Right cardiac atrium (tissue), 5 donors: Measurements from ENCODE around the gene IGFL3. TPM values are rescaled to one million over a fixed set of nuclear protein-coding genes. Genes with fewer than 3 reads are reported as not detected.
"Not testable (repeated sequence)": the region's sequence is repeated elsewhere in the genome, so short reads cannot be mapped to it uniquely, and the experiment has no call there.

ENCODE experiments used
- ATAC-seq, 2 donors: fragments of 200-7000 bp; cut with Tn5 transposase; one replicate each; pipeline versions ENCODE4 v1.8.0 to v1.9.1; 2020; ENCODE audit warnings: moderate library complexity in 2 of 2, mild to moderate bottlenecking in 1 of 2
- DNase-seq, 3 donors: peaks; one replicate each; pipeline ENCODE4 v3.0.0-alpha.2; 2020
- H3K27ac ChIP-seq: one replicate; pipeline ENCODE4 v1.5.1; 2013; ENCODE audit warnings: mild to moderate bottlenecking, low read length, control low read depth, moderate library complexity
- H3K27me3 ChIP-seq: one replicate; pipeline ENCODE4 v1.6.1; 2013; ENCODE audit not compliant: control insufficient read depth, insufficient read depth
- H3K4me1 ChIP-seq: one replicate; pipeline ENCODE4 v1.6.1; 2013; ENCODE audit warnings: low read length; ENCODE audit not compliant: control insufficient read depth, insufficient read depth
- H3K4me3 ChIP-seq: one replicate; pipeline ENCODE4 v1.5.1; 2013; ENCODE audit warnings: low read length, control low read depth
- H3K9me3 ChIP-seq: one replicate; pipeline ENCODE4 v1.6.1; 2013; ENCODE audit warnings: low read length; ENCODE audit not compliant: control insufficient read depth
- WGBS: extraction: QIAGEN DNeasy Blood & Tissue Kit; methylation state at CpG from one replicate; pipeline ENCODE4 v1.1.7; 2013; 5-methylcytosine and 5-hydroxymethylcytosine counted together
- intact Hi-C, 4 donors: fragments of 100-400 bp; cut with DNase I; formaldehyde crosslinking; loops; one replicate each; pipeline versions ENCODE4 v1.11.0 to v1.14.0; 2022 to 2023
- polyA plus RNA-seq: library from polyadenylated mRNA; stranded (reverse); fragments of 200-250 nt; gene quantifications from one replicate; pipeline ENCODE4 v1.2.3, GENCODE V29; 2013
- total RNA-seq, 4 donors: library from RNA; stranded (reverse); fragmentation: NEBNext Ultra II Directional; extraction: Animal tissue kit (Norgen Biotek cat#: 25700); gene quantifications; one replicate each; pipeline ENCODE4 v1.2.1, GENCODE V29; 2021
- donor health status: healthy with polysubstance abuse.
- donor health status: DM: no; HTN: yes; CAD: no.
- donor health status: DM: no; HTN: no; CAD: no.
- donor health status: DM: no; HTN: yes; CAD: no; lungs with severe emphysema.
- donor health status: DM: yes; HTN: yes; CAD: no.

IGFL3 gene
- total and polyA plus RNA-seq, 5 donors, result not detected

GRCh38 chr19:46089432-46089831, 35.1 kb downstream of the IGFL3 start:
- intact Hi-C loops, result loop anchor here in 1 of 4 donors (10.0 kb wide), 1 partner anchor 175 kb away; no protein-coding TSS in a partner anchor
- peaks cover 2% of the 10 kb centered on the region for H3K9me3 ChIP-seq
- ATAC-seq (no peak), DNase-seq (no peak)
- 98% methylated on average over 1 of the region's 1 CpG for WGBS
- H3K27ac ChIP-seq, result no peak overlapping the region
- no peak overlapping the region for H3K4me3 ChIP-seq
- H3K4me1 ChIP-seq, result no peaks in the 10 kb centered on the region
- no peaks in the 10 kb centered on the region for H3K27me3 ChIP-seq

- peaks cover 2% of the 10 kb centered on the region for H3K9me3 ChIP-seq
- 91% methylated on average over 2 of the region's 2 CpGs for WGBS
- DNase-seq (no peak), ATAC-seq (no peak)
- H3K27ac ChIP-seq, result no peak overlapping the region
- no peaks in the 10 kb centered on the region for H3K4me1 ChIP-seq
- H3K27me3 ChIP-seq, result no peaks in the 10 kb centered on the region
- intact Hi-C loops, result loop anchor here in 1 of 4 donors (10.0 kb wide), 1 partner anchor 177 kb away; no protein-coding TSS in a partner anchor
- H3K4me3 ChIP-seq, result no peak overlapping the region
Measured at GRCh38 chr19:46088101-46088500, 36.4 kb downstream of the IGFL3 start.

GRCh38 chr19:46085888-46086287, 38.6 kb downstream of the IGFL3 start:
- ATAC-seq (no peak), DNase-seq (no peak)
- no peaks in the 10 kb centered on the region for H3K27me3 ChIP-seq
- H3K27ac ChIP-seq, result no peak overlapping the region
- H3K4me3 ChIP-seq, result no peak overlapping the region
- 25% methylated on average over 1 of the region's 1 CpG for WGBS
- intact Hi-C loops, result loop anchor here in 1 of 4 donors (10.0 kb wide), 1 partner anchor 179 kb away; no protein-coding TSS in a partner anchor
- no peaks in the 10 kb centered on the region for H3K4me1 ChIP-seq
- peaks cover 2% of the 10 kb centered on the region for H3K9me3 ChIP-seq

GRCh38 chr19:46082728-46083050, 41.8 kb downstream of the IGFL3 start:
- intact Hi-C loops, result loop anchor here (5.0 to 10.0 kb wide), 2 partner anchors 105 to 182 kb away; no protein-coding TSS in a partner anchor
- Histone ChIP-seq H3K27ac (no peak overlapping the region), H3K27me3 (no peaks in the 10 kb centered on the region), H3K9me3 (peaks cover under 1% of the 10 kb centered on the region), H3K4me1 (no peaks in the 10 kb centered on the region), H3K4me3 (no peak overlapping the region)
- DNase-seq, result no peak
- no peak for ATAC-seq
- 52% methylated on average over 2 of the region's 2 CpGs for WGBS

- WGBS, result 48% methylated on average over 4 of the region's 4 CpGs
- no peak overlapping the region for H3K27ac ChIP-seq
- no peak overlapping the region for H3K4me3 ChIP-seq
- no peaks in the 10 kb centered on the region for H3K27me3 ChIP-seq
- DNase-seq, result no peak
- H3K9me3 ChIP-seq, result no peaks in the 10 kb centered on the region
- H3K4me1 ChIP-seq, result no peaks in the 10 kb centered on the region
- intact Hi-C loops, result loop anchor here (5.0 to 10.0 kb wide), 2 partner anchors 105 to 183 kb away; no protein-coding TSS in a partner anchor
- peak; percentile 50 to 51 for ATAC-seq
Measured at GRCh38 chr19:46081928-46082727, 42.4 kb downstream of the IGFL3 start.

- intact Hi-C loops, result loop anchor here (5.0 to 10.0 kb wide), 2 partner anchors 107 to 184 kb away; no protein-coding TSS in a partner anchor
- Histone ChIP-seq H3K9me3 (no peaks in the 10 kb centered on the region), H3K27ac (no peak overlapping the region), H3K4me1 (no peaks in the 10 kb centered on the region), H3K4me3 (no peak overlapping the region), H3K27me3 (no peaks in the 10 kb centered on the region)
- ATAC-seq (no peak), DNase-seq (no peak)
- WGBS, result 49% methylated on average over 3 of the region's 3 CpGs
Measured at GRCh38 chr19:46080561-46080960, 43.9 kb downstream of the IGFL3 start.

GRCh38 chr19:46079576-46079975, 44.9 kb downstream of the IGFL3 start:
- H3K27ac ChIP-seq, result no peak overlapping the region
- H3K9me3 ChIP-seq, result no peaks in the 10 kb centered on the region
- no peaks in the 10 kb centered on the region for H3K4me1 ChIP-seq
- H3K27me3 ChIP-seq, result no peaks in the 10 kb centered on the region
- 83% methylated on average over 7 of the region's 7 CpGs for WGBS
- ATAC-seq, result no peak
- H3K4me3 ChIP-seq, result no peak overlapping the region
- intact Hi-C loops, result loop anchor here in 3 of 4 donors (2.0 to 5.0 kb wide), 3 partner anchors 52 to 183 kb away; no protein-coding TSS in a partner anchor
- DNase-seq, result no peak

- not testable (repeated sequence) for H3K27me3 ChIP-seq, H3K4me1 ChIP-seq, H3K27ac ChIP-seq, H3K4me3 ChIP-seq, H3K9me3 ChIP-seq
- WGBS, result 21% methylated on average over 40 of the region's 71 CpGs
- intact Hi-C loops, result loop anchor here in 3 of 4 donors (2.0 to 5.0 kb wide), 3 partner anchors 51 to 184 kb away; no protein-coding TSS in a partner anchor
- DNase-seq (peak in 1 of 3 donors; percentile 25), ATAC-seq (peak; percentile 40 to 63)
Measured at GRCh38 chr19:46078573-46079332, 45.7 kb downstream of the IGFL3 start.

GRCh38 chr19:46077815-46078167, 46.7 kb downstream of the IGFL3 start:
- H3K4me1 ChIP-seq, result no peaks in the 10 kb centered on the region
- ATAC-seq, result no peak
- H3K9me3 ChIP-seq, result no peaks in the 10 kb centered on the region
- intact Hi-C loops, result loop anchor here in 3 of 4 donors (2.0 to 5.0 kb wide), 3 partner anchors 50 to 185 kb away; no protein-coding TSS in a partner anchor
- WGBS, result 22% methylated on average over 6 of the region's 6 CpGs
- no peak overlapping the region for H3K27ac ChIP-seq
- DNase-seq, result no peak
- H3K4me3 ChIP-seq, result no peak overlapping the region
- H3K27me3 ChIP-seq, result peaks cover under 1% of the 10 kb centered on the region

- 2% methylated on average over 50 of the region's 50 CpGs for WGBS
- intact Hi-C loops, result loop anchor here in 2 of 4 donors (5.0 kb wide), 2 partner anchors 50 to 185 kb away; no protein-coding TSS in a partner anchor
- ATAC-seq (peak; percentile 73 to 86), DNase-seq (peak in 1 of 3 donors; percentile 22)
- Histone ChIP-seq H3K27me3 (peaks cover 4% of the 10 kb centered on the region), H3K4me1 (no peaks in the 10 kb centered on the region), H3K4me3 (no peak overlapping the region), H3K9me3 (no peaks in the 10 kb centered on the region), H3K27ac (no peak overlapping the region)
Measured at GRCh38 chr19:46076951-46077814, 47.3 kb downstream of the IGFL3 start.
